GM19025 (cell line): ENCODE results near the gene ROR2.
"Not testable (repeated sequence)": the region's sequence is repeated elsewhere in the genome, so short reads cannot be mapped to it uniquely, and the experiment has no call there.

Experiments used
- ATAC-seq: cut with Tn5 transposase; IDR thresholded peaks from one replicate; pipeline ENCODE4 v1.9.1; 2021; ENCODE audit warnings: mild to moderate bottlenecking, low read depth, moderate library complexity; ENCODE audit not compliant: unreplicated experiment

ROR2 gene

DNA sequence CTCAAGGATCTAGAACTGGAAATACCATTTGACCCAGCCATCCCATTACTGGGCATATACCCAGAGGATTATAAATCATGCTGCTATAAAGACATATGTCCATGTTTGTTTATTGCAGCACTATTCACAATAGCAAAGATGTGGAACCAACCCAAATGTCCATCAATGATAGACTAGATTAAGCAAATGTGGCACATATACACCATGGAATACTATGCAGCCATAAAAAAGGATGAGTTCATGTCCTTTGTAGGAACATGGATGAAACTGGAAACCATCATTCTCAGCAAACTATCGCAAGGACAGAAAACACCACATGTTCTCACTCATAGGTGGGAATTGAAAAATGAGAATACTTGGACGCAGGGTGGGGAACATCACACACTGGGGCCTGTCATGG lies 336.0 kb downstream of the ROR2 start:
- not testable (repeated sequence) for ATAC-seq

DNA sequence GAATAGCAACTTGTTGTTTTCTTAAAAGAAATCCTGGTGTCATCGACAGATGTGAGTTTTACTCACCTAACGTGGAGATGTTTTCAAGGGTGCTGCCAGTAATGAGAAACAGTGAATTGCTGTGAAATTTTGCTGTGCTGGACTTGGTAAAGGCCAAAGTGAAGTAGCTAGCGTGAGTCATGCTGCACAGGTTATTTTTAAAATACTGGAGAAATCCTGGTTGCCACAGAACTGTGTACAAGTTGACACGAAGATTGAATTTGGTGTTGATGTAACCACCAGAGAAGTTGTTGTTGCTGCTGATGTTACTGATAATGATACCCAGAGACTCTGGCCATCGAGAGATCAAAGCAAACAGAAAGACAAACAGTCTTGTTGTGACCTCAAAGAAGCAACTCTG lies 338.4 kb downstream of the ROR2 start:
- no peak for ATAC-seq

DNA sequence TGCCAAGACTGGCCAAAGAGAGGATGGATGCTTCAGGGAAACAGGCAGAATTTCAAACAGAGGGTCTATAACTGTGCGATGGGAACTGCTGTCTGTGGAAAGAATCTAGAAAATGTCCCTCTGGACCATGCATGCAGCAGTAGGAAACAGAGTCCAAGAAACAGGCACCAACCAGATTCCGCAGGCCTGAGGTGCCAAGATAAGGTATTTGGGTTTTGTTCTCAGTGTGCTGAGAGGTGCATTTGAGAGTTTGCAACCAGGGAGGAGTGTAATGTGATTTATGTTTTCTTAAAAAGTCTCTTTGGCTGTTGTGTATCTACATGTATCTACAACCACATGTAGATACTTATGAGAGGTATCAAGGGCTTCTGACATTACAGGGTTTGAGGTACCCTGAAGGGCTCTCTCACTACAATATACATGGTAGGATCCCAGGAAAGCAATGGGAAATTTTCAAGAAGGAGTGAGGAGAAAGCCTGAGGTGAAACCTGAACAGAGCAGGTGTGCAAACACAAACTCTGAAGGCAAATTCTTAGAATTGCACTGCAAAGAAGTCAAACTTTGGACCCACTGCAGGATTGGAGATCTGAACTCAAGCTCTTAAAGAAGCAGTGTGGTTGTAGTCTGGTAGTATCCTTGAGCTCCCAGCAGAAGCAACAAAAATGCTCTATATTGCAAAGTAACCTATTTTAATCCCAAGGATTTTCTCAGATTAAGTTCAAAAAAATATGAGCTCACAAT lies 343.6 kb downstream of the ROR2 start:
- no peak for ATAC-seq

DNA sequence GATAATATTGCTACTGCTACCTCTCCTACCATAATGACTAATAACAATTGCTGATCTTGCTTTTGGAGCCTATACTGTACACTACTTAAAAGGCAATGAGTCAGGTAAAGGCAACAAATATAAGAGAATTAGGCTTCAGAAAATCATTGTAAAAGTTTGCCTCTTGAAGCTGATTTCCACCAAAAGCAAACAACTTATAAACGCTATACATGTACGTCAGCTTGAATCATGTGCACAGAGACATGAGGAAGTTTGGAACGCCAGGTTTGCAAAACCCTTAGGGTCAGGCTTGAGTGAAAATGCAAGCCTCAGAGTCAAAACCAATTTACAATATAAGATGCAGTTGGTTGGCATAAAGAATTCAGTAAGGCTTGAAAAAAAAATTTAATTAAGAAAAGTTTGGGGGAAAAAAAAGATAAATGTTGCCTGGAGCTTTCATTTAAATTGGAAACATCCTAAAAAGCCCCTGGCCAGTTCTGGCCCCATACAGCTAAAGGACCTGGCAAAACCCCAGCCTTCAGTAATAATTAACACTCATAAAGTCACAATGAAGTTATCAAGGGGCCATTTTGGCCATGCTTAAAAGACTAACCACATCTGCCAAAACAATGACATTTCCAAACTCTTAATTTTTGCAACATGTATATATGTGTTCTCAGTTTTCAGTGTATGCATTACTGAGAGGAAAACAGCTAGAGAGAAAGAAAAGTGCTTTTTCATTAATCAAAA lies 345.4 kb downstream of the ROR2 start:
- ATAC-seq = no peak

GRCh38 chr9:91603932-91604331 lies 346.1 kb downstream of the ROR2 start:
- ATAC-seq = no peak

GRCh38 chr9:91599564-91599963 lies 350.5 kb downstream of the ROR2 start:
- no peak for ATAC-seq

DNA sequence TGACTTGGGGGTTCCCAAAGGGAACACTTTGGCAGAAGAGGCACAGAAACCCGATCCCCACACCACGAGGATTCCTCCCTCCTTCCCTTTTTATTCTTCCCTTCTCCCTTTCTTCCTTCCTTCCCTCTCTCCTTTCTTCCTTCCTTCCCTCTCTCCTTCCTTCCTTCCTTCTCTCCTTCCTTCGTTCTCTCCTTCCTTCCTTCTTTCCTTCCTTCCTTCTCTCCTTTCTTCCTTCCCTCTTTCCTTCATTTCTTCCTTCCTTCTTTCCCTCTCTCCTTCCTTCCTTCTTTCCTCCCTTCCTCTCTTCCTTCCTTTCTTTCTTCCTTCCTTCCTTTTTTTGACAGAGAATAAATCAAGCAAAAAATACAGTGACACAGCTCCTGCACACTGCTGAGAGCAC lies 358.4 kb downstream of the ROR2 start:
- ATAC-seq = no peak

GRCh38 chr9:91589101-91589553 lies 360.9 kb downstream of the ROR2 start:
- no peak for ATAC-seq

GRCh38 chr9:91586282-91586681 lies 363.7 kb downstream of the ROR2 start:
- ATAC-seq = no peak

- no peak for ATAC-seq
Observed at GRCh38 chr9:91583966-91584365, 366.1 kb downstream of the ROR2 start.

GRCh38 chr9:91583161-91583875 lies 366.7 kb downstream of the ROR2 start:
- no peak for ATAC-seq

GRCh38 chr9:91582181-91582580 lies 367.8 kb downstream of the ROR2 start:
- ATAC-seq = no peak

DNA sequence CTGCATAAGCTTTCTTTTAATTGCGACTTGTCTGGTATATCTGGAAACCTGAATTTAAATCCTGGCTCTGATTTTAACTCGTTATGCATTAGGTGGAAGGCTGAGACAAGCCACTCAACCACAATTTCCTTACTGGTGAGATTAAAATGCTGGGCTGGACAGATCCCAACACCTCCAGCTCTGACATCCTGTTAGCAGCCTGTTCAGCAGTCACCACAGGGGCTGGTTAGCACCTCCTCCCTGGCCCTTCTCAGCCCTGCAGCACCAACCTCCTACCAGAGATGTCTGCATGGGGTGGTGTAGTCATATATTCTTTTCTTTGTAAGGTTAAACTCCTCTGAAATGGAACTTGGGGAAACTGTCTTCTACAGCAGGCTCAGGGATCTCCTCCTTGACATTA lies 369.9 kb downstream of the ROR2 start:
- no peak for ATAC-seq

DNA sequence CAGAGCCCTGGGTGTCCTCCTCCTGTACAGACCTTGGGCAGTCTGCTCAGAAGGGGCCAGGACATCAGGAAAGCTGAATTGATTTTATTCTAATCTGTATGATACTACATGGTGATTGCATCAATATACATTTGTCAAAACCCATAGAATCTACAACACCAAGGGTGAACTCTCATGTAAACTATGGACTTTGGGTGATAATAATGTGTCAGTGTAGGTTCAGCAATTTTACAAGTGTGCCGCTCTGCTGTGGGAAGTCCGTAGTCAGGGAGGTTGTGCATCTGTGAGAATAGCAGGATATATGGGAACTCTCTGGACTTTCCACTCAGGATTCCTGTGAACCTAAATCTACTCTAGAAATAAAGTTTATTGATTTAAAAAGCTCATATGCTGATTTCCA lies 371.1 kb downstream of the ROR2 start:
- ATAC-seq = no peak

DNA sequence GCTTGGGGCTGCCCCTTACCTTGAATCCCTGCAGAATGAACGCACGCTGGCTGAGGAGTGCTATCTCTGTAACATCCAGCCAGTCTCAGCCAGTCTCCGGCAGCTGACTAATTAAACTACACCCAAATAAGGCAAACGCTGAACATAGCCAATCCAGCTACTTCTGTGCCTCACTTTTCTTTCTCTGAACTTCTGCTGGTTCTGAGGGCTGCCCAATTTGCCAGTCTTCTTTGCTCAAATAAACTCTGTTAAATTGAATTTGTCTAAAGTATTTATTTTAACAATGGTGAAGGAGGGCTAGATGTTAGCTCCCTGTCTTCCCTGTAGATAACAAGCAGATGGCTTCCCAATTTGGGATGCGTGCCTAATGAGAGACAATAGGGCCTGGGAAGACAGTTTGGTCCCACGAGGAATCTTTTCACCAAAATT lies 372.4 kb downstream of the ROR2 start:
- no peak for ATAC-seq

- ATAC-seq = no peak
Observed at GRCh38 chr9:91572811-91573210, 377.2 kb downstream of the ROR2 start.

DNA sequence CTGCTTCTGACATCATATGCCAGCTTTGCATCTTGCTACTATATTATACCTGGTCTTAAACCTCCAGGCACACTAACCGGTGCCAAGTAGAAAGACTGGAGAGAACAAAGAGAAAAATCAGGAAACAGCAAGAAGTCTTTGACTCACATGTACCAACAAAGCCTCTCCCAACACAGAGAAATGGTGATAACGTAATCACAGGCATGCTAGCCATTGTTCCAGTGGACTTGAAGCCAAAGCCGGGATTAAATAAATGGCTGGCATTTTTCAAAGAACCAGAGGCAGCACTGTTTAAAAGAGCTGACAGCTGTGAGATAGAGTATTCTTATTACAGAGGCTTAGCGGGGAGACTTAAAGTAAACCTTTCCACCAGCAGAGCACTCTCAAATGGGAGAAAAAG lies 378.0 kb downstream of the ROR2 start:
- ATAC-seq = no peak

GRCh38 chr9:91571036-91571435 lies 379.0 kb downstream of the ROR2 start:
- ATAC-seq = no peak

- no peak for ATAC-seq
Observed at GRCh38 chr9:91567642-91568274, 382.3 kb downstream of the ROR2 start.

- no peak for ATAC-seq
Observed at GRCh38 chr9:91564081-91564670, 385.9 kb downstream of the ROR2 start.

GRCh38 chr9:91562416-91562815 lies 387.6 kb downstream of the ROR2 start:
- no peak for ATAC-seq
